ENCODE measurements around the gene AATK. TPM values are rescaled to one million over a fixed set of nuclear protein-coding genes. Genes with fewer than 3 reads are reported as not detected.

AATK gene
- total and polyA plus RNA-seq, 2 of the 4 experiments (the other 2 are of a cell fraction): under 0.01 to 0.21 TPM

- H3K4me1 ChIP-seq (ENCODE audit: control insufficient read depth, insufficient read depth, low read length): no peaks in the 10 kb centered on the region
- POLR2A ChIA-PET (ENCODE audit: unreplicated experiment): no interaction called here
- H4K20me1 ChIP-seq (ENCODE audit: insufficient read depth, low read length): no peaks in the 10 kb centered on the region; the same call in 1 of the 2 replicates
- no peak overlapping the region for H3K18ac ChIP-seq (ENCODE audit: low read depth, low read length)
- CTCF ChIA-PET: no interaction called here
- H3K36me3 ChIP-seq (ENCODE audit: control insufficient read depth, insufficient read depth, low read length): peaks cover 6% of the 10 kb centered on the region
- H3K4me3 ChIP-seq (ENCODE audit: insufficient read depth, low read depth, low read length): no peak overlapping the region
- dilution Hi-C loops (cut with HindIII; ENCODE audit: low sequenced_read_pairs, unreplicated experiment) (no loop called here), in situ Hi-C loops (cut with MboI; ENCODE audit: low sequenced_read_pairs) (no loop called here), intact Hi-C loops (cut with micrococcal nuclease) (no loop called here)
- no peak overlapping the region for H3K23ac ChIP-seq (ENCODE audit: low read depth, low read length)
- no peaks in the 10 kb centered on the region for H3K27me3 ChIP-seq (ENCODE audit: control insufficient read depth, insufficient read depth, low read length)
- no peak overlapping the region for H3K9ac ChIP-seq (ENCODE audit: low read depth, low read length)
- WGBS, 2 experiments (ENCODE audit: extremely low coverage in 2 of 2, insufficient read length in 1 of 2): 88% methylated on average over 19 of the region's 45 CpGs; no CpG with 5 or more reads in 1 of the 2 experiments
- H4K5ac ChIP-seq (ENCODE audit: low read depth, low read length): no peak overlapping the region
- H2AK9ac ChIP-seq (replicated peaks; ENCODE audit: low read depth, low read length, poor library complexity): peak overlapping the region; percentile 16
- no peak for ATAC-seq (ENCODE audit: low read depth)
- no peaks in the 10 kb centered on the region for H3K9me3 ChIP-seq (ENCODE audit: control insufficient read depth, insufficient read depth, low read length)
- no peak for DNase-seq
- H3K79me1 ChIP-seq (ENCODE audit: low read depth in 1 of 2, low read length in 2 of 2): no peaks in the 10 kb centered on the region
- H4K91ac ChIP-seq (ENCODE audit: insufficient read depth, low read depth, low read length): no peak overlapping the region
- TF ChIP-seq MAZ (IDR thresholded peaks at IDR 0.05; ENCODE audit: borderline replicate concordance, low read depth, low read length): no peak
- no peak for TF ChIP-seq MXI1 (IDR thresholded peaks at IDR 0.05; ENCODE audit: borderline replicate concordance, low read depth, low read length)
- no peak for TF ChIP-seq ELK1 (IDR thresholded peaks at IDR 0.05; ENCODE audit: borderline replicate concordance, low read depth, low read length)
- TF ChIP-seq NFE2L2 (IDR thresholded peaks at IDR 0.05; ENCODE audit: low read depth, low read length): no peak
- no peak for TF ChIP-seq BHLHE40 (IDR thresholded peaks at IDR 0.05; ENCODE audit: low read depth, low read length)
- TF ChIP-seq CHD1 (IDR thresholded peaks at IDR 0.05; ENCODE audit: low read depth, low read length): no peak
- TF ChIP-seq CEBPB (IDR thresholded peaks at IDR 0.05; ENCODE audit: low read depth, low read length): no peak
- TF ChIP-seq SMC3 (IDR thresholded peaks at IDR 0.05; ENCODE audit: low read depth, low read length): no peak
- no peak for TF ChIP-seq MAFK (IDR thresholded peaks at IDR 0.05; ENCODE audit: low read depth, low read length)
- TF ChIP-seq RFX5 (IDR thresholded peaks at IDR 0.05; ENCODE audit: low read depth, low read length): no peak
- no peak for TF ChIP-seq USF2 (IDR thresholded peaks at IDR 0.05; ENCODE audit: low read depth, low read length)
- no peak for TF ChIP-seq CTCF (conservative IDR thresholded peaks at IDR 0.05; ENCODE audit: low read depth, low read length)
- TF ChIP-seq POLR2A (IDR thresholded peaks at IDR 0.05; ENCODE audit: low read depth, low read length): no peak
- BruUV-seq (replicated peaks): no TSS peak
- H3K14ac ChIP-seq (replicated peaks; ENCODE audit: low read depth, low read length): no peak overlapping the region
- no peak overlapping the region for H4K8ac ChIP-seq (ENCODE audit: low read depth in 2 of 2, low read length in 2 of 2)
- H3K56ac ChIP-seq (ENCODE audit: extremely low read depth, insufficient read depth, low read length): no peak overlapping the region
- no peak overlapping the region for H2BK5ac ChIP-seq (ENCODE audit: low read depth, low read length, poor library complexity, severe bottlenecking)
- H3K4ac ChIP-seq (ENCODE audit: low read depth, low read length): no peak overlapping the region
- H3K9me1 ChIP-seq (ENCODE audit: insufficient read depth, low read length): no peaks in the 10 kb centered on the region
- no peak overlapping the region for H2AK5ac ChIP-seq (ENCODE audit: low read depth, low read length)
- H2BK20ac ChIP-seq (ENCODE audit: low read depth, low read length): no peak overlapping the region
- H2BK120ac ChIP-seq (ENCODE audit: low read depth, low read length): no peak overlapping the region
- no peak overlapping the region for H2BK15ac ChIP-seq (ENCODE audit: low read depth, low read length)
- H3K4me2 ChIP-seq (ENCODE audit: low read depth, low read length): no peak overlapping the region
- H3K27ac ChIP-seq (ENCODE audit: insufficient read depth, low read length): no peak overlapping the region
- H2AFZ ChIP-seq (replicated peaks; ENCODE audit: low read length, poor library complexity): no peak overlapping the region
These were observed 30.7 kb upstream of the AATK start for GRCh38 chr17:81196505-81197408.

All from IMR-90 (cell line).